ENCODE results near the gene PFN1.
"Not testable (repeated sequence)": the region's sequence is repeated elsewhere in the genome, so short reads cannot be mapped to it uniquely, and the experiment has no call there.

The PFN1 gene

DNA sequence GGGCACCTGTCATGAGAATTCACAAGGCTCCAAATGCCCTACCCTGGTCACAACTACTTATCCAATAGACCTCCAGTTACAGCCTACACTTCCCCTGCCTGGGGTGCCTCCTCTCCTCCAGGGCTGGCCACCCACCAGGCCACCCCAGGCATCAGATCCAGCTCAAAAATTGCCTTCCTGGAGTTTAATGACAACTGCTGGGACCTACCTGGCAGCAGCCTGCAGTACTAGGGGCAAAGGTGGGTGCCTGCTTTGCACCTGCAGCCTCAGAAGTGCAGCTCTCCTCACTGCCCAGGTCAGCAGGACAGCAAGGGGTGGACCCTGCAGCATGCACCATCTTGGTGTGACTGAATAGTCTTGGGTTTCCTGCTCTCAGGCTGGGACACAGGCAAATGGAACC lies 12.7 kb downstream of the PFN1 start:
- no peak for DNase-seq (ENCODE audit: low read depth)
- TF ChIP-seq, protein P1, sequence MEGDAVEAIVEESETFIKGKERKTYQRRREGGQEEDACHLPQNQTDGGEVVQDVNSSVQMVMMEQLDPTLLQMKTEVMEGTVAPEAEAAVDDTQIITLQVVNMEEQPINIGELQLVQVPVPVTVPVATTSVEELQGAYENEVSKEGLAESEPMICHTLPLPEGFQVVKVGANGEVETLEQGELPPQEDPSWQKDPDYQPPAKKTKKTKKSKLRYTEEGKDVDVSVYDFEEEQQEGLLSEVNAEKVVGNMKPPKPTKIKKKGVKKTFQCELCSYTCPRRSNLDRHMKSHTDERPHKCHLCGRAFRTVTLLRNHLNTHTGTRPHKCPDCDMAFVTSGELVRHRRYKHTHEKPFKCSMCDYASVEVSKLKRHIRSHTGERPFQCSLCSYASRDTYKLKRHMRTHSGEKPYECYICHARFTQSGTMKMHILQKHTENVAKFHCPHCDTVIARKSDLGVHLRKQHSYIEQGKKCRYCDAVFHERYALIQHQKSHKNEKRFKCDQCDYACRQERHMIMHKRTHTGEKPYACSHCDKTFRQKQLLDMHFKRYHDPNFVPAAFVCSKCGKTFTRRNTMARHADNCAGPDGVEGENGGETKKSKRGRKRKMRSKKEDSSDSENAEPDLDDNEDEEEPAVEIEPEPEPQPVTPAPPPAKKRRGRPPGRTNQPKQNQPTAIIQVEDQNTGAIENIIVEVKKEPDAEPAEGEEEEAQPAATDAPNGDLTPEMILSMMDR (conservative IDR thresholded peaks at IDR 0.05; ENCODE audit: low read depth, low read length) = no peak
- H3K4me3 ChIP-seq (ENCODE audit: low read depth, low read length) = no peak overlapping the region

DNA sequence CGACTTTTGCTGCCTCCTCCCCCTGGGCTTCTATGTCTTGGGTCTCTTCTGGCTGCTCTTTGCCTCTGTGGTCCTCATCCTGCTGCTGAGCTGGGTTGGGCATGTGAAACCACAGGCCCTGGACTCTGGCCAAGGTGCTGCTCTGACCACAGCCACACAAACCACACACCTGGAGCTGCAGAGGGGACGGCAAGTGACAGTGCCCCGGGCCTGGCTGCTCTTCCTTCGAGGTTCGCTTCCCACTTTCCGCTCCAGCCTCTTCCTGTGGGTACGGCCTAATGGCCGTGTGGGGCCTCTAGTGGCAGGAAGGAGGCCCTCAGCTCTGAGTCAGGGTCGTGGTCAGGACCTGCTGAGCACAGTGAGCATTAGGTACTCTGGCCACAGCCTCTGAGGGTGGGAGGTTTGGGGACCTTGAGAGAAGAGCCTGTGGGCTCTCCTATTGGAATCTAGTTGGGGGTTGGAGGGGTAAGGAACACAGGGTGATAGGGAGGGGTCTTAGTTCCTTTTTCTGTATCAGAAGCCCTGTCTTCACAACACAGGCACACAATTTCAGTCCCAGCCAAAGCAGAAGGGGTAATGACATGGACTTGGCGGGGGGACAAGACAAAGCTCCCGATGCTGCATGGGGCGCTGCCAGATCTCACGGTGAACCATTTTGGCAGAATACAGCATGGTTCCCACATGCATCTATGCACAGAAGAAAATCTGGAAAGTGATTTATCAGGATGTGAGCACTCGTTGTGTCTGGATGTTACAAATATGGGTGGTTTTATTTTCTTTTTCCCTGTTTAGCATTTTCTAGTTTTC lies 14.0 kb downstream of the PFN1 start:
- peak; percentile 54 for DNase-seq (ENCODE audit: low read depth)

DNA sequence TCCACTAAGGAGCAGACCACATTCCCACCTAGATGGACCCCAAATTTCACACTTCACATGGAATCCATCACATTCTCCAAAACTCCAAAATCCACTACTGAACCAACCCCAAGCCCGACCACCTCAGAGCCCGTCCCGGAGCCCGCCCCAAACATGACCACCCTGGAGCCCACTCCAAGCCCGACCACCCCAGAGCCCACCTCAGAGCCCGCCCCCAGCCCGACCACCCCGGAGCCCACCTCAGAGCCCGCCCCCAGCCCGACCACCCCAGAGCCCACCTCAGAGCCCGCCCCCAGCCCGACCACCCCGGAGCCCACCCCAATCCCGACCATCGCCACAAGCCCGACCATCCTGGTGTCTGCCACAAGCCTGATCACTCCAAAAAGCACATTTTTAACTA lies 14.7 kb downstream of the PFN1 start:
- H3K4me3 ChIP-seq (ENCODE audit: low read depth, low read length) = no peak overlapping the region
- TF ChIP-seq, protein P1 (conservative IDR thresholded peaks at IDR 0.05; ENCODE audit: low read depth, low read length) = no peak
- DNase-seq (ENCODE audit: low read depth) = no peak

More for the DNA sequence above, 14.0 kb downstream of the PFN1 start:
- TF ChIP-seq, protein P1 (conservative IDR thresholded peaks at IDR 0.05; ENCODE audit: low read depth, low read length) = peak; percentile 60
- no peak overlapping the region for H3K4me3 ChIP-seq (ENCODE audit: low read depth, low read length)

DNA sequence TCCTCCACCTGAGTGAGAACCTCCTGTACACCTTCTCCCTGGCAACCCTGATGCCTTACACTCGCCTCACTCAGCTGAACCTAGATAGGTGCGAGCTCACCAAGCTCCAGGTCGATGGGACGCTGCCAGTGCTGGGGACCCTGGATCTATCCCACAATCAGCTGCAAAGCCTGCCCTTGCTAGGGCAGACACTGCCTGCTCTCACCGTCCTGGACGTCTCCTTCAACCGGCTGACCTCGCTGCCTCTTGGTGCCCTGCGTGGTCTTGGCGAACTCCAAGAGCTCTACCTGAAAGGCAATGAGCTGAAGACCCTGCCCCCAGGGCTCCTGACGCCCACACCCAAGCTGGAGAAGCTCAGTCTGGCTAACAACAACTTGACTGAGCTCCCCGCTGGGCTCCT lies 15.6 kb downstream of the PFN1 start:
- TF ChIP-seq, protein P1 (conservative IDR thresholded peaks at IDR 0.05; ENCODE audit: low read depth, low read length) = no peak
- DNase-seq (ENCODE audit: low read depth) = no peak
- no peak overlapping the region for H3K4me3 ChIP-seq (ENCODE audit: low read depth, low read length)

DNA sequence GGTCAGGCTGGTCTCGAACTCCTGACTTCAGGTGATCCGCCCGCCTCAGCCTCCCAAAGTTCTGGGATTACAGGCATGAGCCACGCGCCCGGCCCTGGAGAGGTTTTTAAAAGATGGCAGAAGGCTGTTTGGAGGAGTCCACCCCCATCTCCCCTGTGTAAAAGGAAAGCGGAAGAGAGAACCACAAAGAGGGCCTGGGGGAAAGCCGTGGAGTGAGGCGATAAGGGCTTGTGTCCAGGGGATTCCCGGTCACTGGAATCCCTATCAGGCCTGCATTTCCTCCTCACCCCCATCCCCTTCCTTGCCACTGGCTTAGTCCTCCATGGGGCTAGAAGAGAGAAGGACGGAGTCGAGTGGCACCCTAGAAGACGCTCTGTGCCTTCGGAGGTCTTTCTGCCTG lies 16.4 kb downstream of the PFN1 start, which contains the start of gene GP1BA:
Gene GP1BA, plus strand, starts transcription at position 315 of the 400 bp plus-strand sequence. CDS start 328 bp downstream, outside the sequence.
- TF ChIP-seq, protein P1 (conservative IDR thresholded peaks at IDR 0.05; ENCODE audit: low read depth, low read length) = no peak
- no peak for DNase-seq (ENCODE audit: low read depth)
- no peak within 1 kb of the TSS for H3K4me3 ChIP-seq (ENCODE audit: low read depth, low read length)

DNA sequence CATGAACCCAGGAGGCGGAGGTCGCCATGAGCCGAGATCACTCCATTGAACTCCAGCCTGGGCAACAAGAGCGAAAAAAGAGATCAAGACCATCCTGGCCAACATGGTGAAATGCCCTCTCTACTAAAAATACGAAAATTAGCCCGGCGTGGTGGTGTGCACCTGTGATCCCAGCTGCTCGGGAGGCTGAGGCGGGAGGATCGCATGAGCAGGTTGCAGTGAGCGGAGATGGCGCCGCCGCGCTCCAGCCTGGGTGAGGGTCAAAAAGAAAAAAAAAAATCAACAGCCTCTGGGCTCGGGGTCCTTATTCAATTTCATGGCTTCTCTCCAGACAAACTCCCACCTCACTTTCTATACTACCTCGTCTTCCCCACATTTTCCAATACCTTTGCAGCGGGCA lies 19.4 kb downstream of the PFN1 start:
- no peak for DNase-seq (ENCODE audit: low read depth)
- H3K4me3 ChIP-seq (ENCODE audit: low read depth, low read length) = no peak overlapping the region

DNA sequence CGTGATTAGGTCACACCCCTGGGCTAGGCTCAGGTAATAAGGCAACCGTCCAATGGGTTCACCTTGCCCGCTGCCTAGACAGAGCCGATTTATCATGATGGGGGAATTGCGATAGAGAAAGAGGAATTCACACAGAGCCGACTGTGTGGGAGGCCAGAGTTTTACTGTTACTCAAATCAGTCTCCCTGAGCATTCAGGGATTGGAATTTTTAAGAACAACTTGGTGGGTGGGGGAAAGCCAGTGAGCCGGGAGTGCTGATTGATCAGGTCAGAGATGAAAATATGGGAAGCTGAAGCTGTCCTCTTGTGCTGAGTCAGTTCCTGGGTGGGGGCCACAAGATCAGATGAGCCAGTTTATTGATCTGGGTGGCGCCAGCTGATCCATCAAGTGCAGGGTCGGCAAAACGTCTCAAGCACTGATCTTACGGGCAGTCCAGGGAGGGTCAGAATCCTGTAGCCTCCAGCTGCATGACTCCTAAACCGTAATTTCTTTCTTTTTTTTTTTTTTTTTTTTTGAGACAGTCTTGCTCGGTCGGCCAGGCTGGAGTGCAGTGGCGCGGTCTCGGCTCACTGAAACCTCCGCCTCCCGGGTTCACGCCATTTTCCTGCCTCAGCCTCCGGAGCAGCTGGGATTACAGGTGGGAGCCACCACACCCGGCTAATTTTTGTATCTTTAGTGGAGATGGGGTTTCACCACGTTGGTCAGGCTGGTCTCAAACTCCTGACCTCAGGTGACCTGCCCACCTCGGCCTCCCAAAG lies 21.6 kb downstream of the PFN1 start:
- not testable (repeated sequence) for DNase-seq (ENCODE audit: low read depth); H3K4me3 ChIP-seq (ENCODE audit: low read depth, low read length)

More for the DNA sequence above, 19.4 kb downstream of the PFN1 start:
- TF ChIP-seq, protein P1 (conservative IDR thresholded peaks at IDR 0.05; ENCODE audit: low read depth, low read length) = no peak

Measured in choroid plexus epithelial cell (primary cell).